Body of pancreas (tissue), 4 donors: ENCODE measurements around the gene THY1.

ENCODE experiments used
- POLR2A ChIP-seq, 3 donors: fragments of 450-650 bp; IDR thresholded peaks; one replicate each; pipeline ENCODE4 v1.6.1; 2016; ENCODE audit warnings: antibody characterized with exemption in 3 of 3, mild to moderate bottlenecking in 2 of 3
- TF ChIP-seq, protein P1 (sequence below), 7 experiments: fragments of 450-650 bp in 4 of 7; fragments of 200-600 bp in 3 of 7; sonication (generic) in 3 of 7; IDR thresholded peaks; one replicate each; pipeline ENCODE4 v1.5.1; 2016 to 2019; ENCODE audit warnings: antibody characterized with exemption in 7 of 7

GRCh38 chr11:119446434-119446833, 23.5 kb upstream of the THY1 start:
- TF ChIP-seq, protein P1, sequence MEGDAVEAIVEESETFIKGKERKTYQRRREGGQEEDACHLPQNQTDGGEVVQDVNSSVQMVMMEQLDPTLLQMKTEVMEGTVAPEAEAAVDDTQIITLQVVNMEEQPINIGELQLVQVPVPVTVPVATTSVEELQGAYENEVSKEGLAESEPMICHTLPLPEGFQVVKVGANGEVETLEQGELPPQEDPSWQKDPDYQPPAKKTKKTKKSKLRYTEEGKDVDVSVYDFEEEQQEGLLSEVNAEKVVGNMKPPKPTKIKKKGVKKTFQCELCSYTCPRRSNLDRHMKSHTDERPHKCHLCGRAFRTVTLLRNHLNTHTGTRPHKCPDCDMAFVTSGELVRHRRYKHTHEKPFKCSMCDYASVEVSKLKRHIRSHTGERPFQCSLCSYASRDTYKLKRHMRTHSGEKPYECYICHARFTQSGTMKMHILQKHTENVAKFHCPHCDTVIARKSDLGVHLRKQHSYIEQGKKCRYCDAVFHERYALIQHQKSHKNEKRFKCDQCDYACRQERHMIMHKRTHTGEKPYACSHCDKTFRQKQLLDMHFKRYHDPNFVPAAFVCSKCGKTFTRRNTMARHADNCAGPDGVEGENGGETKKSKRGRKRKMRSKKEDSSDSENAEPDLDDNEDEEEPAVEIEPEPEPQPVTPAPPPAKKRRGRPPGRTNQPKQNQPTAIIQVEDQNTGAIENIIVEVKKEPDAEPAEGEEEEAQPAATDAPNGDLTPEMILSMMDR (IDR thresholded peaks at IDR 0.05) = no peak
- no peak for TF ChIP-seq POLR2A (IDR thresholded peaks at IDR 0.05)
